Subcutaneous abdominal adipose tissue (tissue), 5 donors: ENCODE data around the gene CLDN19.

Source experiments
- H3K27ac ChIP-seq: one replicate; pipeline ENCODE4 v1.7.0; 2013; ENCODE audit warnings: low read depth, mild to moderate bottlenecking, inconsistent platforms, low read length, moderate library complexity
- H3K27me3 ChIP-seq, 5 donors: one replicate each; pipeline ENCODE4 v1.7.0; 2013; ENCODE audit warnings: low read length in 5 of 5, inconsistent platforms in 1 of 5; ENCODE audit not compliant: control insufficient read depth in 5 of 5, insufficient read depth in 4 of 5
- H3K36me3 ChIP-seq, 5 donors: one replicate each; pipeline ENCODE4 v1.7.0; 2013; ENCODE audit warnings: low read length in 5 of 5; ENCODE audit not compliant: control insufficient read depth in 5 of 5, insufficient read depth in 5 of 5
- H3K4me1 ChIP-seq, 5 donors: one replicate each; pipeline ENCODE4 v1.7.0; 2013; ENCODE audit warnings: low read length in 5 of 5, mild to moderate bottlenecking in 3 of 5, moderate library complexity in 1 of 5; ENCODE audit not compliant: control insufficient read depth in 5 of 5, insufficient read depth in 5 of 5
- H3K4me3 ChIP-seq, 5 donors: one replicate each; pipeline ENCODE4 v1.7.0; 2013; ENCODE audit warnings: low read length in 5 of 5, low read depth in 1 of 5
- H3K9ac ChIP-seq, 5 donors: one replicate each; pipeline ENCODE4 v1.7.0; 2013; ENCODE audit warnings: low read length in 5 of 5, mild to moderate bottlenecking in 4 of 5, moderate library complexity in 3 of 5
- H3K9me3 ChIP-seq, 5 donors: one replicate each; pipeline ENCODE4 v1.7.0; 2013; ENCODE audit warnings: low read length in 5 of 5; ENCODE audit not compliant: control insufficient read depth in 5 of 5
- donor health status: healthy.
- donor health status: healthy.
- donor health status: healthy.
- donor health status: healthy.
- donor health status: healthy.

The CLDN19 gene

GRCh38 chr1:42776502-42776901 is 36.5 kb upstream of the CLDN19 start:
- Histone ChIP-seq H3K9ac (no peak overlapping the region), H3K4me1 (no peaks in the 10 kb centered on the region), H3K27ac (no peak overlapping the region), H3K27me3 (no peaks in the 10 kb centered on the region), H3K9me3 (no peaks in the 10 kb centered on the region), H3K4me3 (no peak overlapping the region), H3K36me3 (peaks cover 26 to 56% (median 42%) of the 10 kb centered on the region in 5 donors)

GRCh38 chr1:42774928-42775526 is 35.0 kb upstream of the CLDN19 start:
- H3K36me3 ChIP-seq = peaks cover 26 to 47% (median 36%) of the 10 kb centered on the region in 5 donors
- H3K27ac ChIP-seq = no peak overlapping the region
- H3K9ac ChIP-seq = no peak overlapping the region
- H3K4me3 ChIP-seq = no peak overlapping the region
- H3K4me1 ChIP-seq = no peaks in the 10 kb centered on the region
- H3K9me3 ChIP-seq = no peaks in the 10 kb centered on the region
- H3K27me3 ChIP-seq = no peaks in the 10 kb centered on the region

- H3K27ac ChIP-seq = no peak overlapping the region
- H3K36me3 ChIP-seq = peaks cover 26 to 45% (median 34%) of the 10 kb centered on the region in 5 donors
- no peaks in the 10 kb centered on the region for H3K9me3 ChIP-seq
- no peak overlapping the region for H3K4me3 ChIP-seq
- H3K9ac ChIP-seq = no peak overlapping the region
- peaks cover 0 to 5% (median 1%) of the 10 kb centered on the region in 5 donors for H3K4me1 ChIP-seq
- no peaks in the 10 kb centered on the region for H3K27me3 ChIP-seq
Measured at GRCh38 chr1:42773420-42773819, 33.4 kb upstream of the CLDN19 start.

- Histone ChIP-seq H3K36me3 (peaks cover 6 to 14% (median 7%) of the 10 kb centered on the region in 5 donors), H3K9ac (no peak overlapping the region), H3K27ac (no peak overlapping the region), H3K4me1 (peaks cover 4 to 33% (median 29%) of the 10 kb centered on the region in 5 donors), H3K4me3 (no peak overlapping the region), H3K27me3 (no peaks in the 10 kb centered on the region), H3K9me3 (no peaks in the 10 kb centered on the region)
Measured at GRCh38 chr1:42769811-42770210, 29.8 kb upstream of the CLDN19 start.

GRCh38 chr1:42768172-42768571 is 28.1 kb upstream of the CLDN19 start:
- no peaks in the 10 kb centered on the region for H3K27me3 ChIP-seq
- H3K9me3 ChIP-seq = no peaks in the 10 kb centered on the region
- peak overlapping the region; percentile 95 to 100 (median 99) for H3K4me3 ChIP-seq
- peak overlapping the region in 4 of 5 donors; percentile 96 to 99 (median 97) for H3K9ac ChIP-seq
- no peak overlapping the region for H3K27ac ChIP-seq
- peaks cover 4 to 37% (median 33%) of the 10 kb centered on the region in 5 donors for H3K4me1 ChIP-seq
- peaks cover 0 to under 1% (median 0%) of the 10 kb centered on the region in 5 donors for H3K36me3 ChIP-seq

- Histone ChIP-seq H3K4me3 (peak overlapping the region; percentile 95 to 100 (median 99)), H3K4me1 (peaks cover 4 to 37% (median 34%) of the 10 kb centered on the region in 5 donors), H3K36me3 (peaks cover 0 to under 1% (median 0%) of the 10 kb centered on the region in 5 donors), H3K9ac (peak overlapping the region; percentile 63 to 99 (median 96)), H3K27me3 (no peaks in the 10 kb centered on the region), H3K27ac (peak overlapping the region; percentile 90), H3K9me3 (no peaks in the 10 kb centered on the region)
Measured at GRCh38 chr1:42767510-42768000, 27.5 kb upstream of the CLDN19 start.

GRCh38 chr1:42766741-42767509 is 26.9 kb upstream of the CLDN19 start, which contains the start of the genes C1orf50 and P3H1:
Gene C1orf50, plus strand, starts transcription at chr1:42767249. Its CDS starts 63 bp downstream, at chr1:42767312.
Gene P3H1, minus strand, starts transcription at chr1:42767028. Its CDS starts 57 bp downstream, at chr1:42766971.
- peaks cover 6 to 38% (median 36%) of the 10 kb centered on the region in 5 donors for H3K4me1 ChIP-seq
- no peaks in the 10 kb centered on the region for H3K9me3 ChIP-seq
- peak within 1 kb of the TSS; percentile 95 to 100 (median 99) for H3K4me3 ChIP-seq
- peak within 1 kb of the TSS; percentile 77 to 99 (median 96) for H3K9ac ChIP-seq
- H3K36me3 ChIP-seq = peaks cover 0 to 5% (median 0%) of the 10 kb centered on the region in 5 donors
- no peaks in the 10 kb centered on the region for H3K27me3 ChIP-seq
- peak within 1 kb of the TSS; percentile 90 for H3K27ac ChIP-seq

- peak overlapping the region; percentile 86 to 100 (median 96) for H3K4me3 ChIP-seq
- no peaks in the 10 kb centered on the region for H3K9me3 ChIP-seq
- peak overlapping the region; percentile 67 for H3K27ac ChIP-seq
- peaks cover 0 to 8% (median 0%) of the 10 kb centered on the region in 5 donors for H3K36me3 ChIP-seq
- H3K4me1 ChIP-seq = peaks cover 6 to 38% (median 36%) of the 10 kb centered on the region in 5 donors
- no peaks in the 10 kb centered on the region for H3K27me3 ChIP-seq
- peak overlapping the region; percentile 77 to 95 (median 86) for H3K9ac ChIP-seq
Measured at GRCh38 chr1:42765832-42766740, 26.1 kb upstream of the CLDN19 start.

- H3K27me3 ChIP-seq = no peaks in the 10 kb centered on the region
- peak overlapping the region; percentile 86 to 100 (median 96) for H3K4me3 ChIP-seq
- peak overlapping the region in 4 of 5 donors; percentile 77 to 95 (median 89) for H3K9ac ChIP-seq
- H3K9me3 ChIP-seq = no peaks in the 10 kb centered on the region
- H3K4me1 ChIP-seq = peaks cover 6 to 38% (median 36%) of the 10 kb centered on the region in 5 donors
- H3K36me3 ChIP-seq = peaks cover 0 to 11% (median 0%) of the 10 kb centered on the region in 5 donors
- H3K27ac ChIP-seq = peak overlapping the region; percentile 67
Measured at GRCh38 chr1:42765269-42765668, 25.2 kb upstream of the CLDN19 start.
